Endothelial cell of umbilical vein (primary cell): Measurements from ENCODE around the gene TFIP11. TPM values are rescaled to one million over a fixed set of nuclear protein-coding genes. Genes with fewer than 3 reads are reported as not detected.

ENCODE experiments used
- BruUV-seq: library from RNA; stranded (reverse); fragments of 400-500 nt; replicated peaks from 2 replicates; lab custom pipeline; 2021; lab: Mats Ljungman, UMichigan
- CTCF ChIA-PET: fragments of 300-600, 350-600 bp; sonication (Branson Sonifier 250); formaldehyde crosslinking; loops from one replicate; lab custom pipeline; 2021; ENCODE audit warnings: antibody characterized with exemption, inconsistent platforms; lab: Charles Lee
- POLR2A ChIA-PET: fragments of 300-600, 350-600 bp; sonication (Branson Sonifier 250); formaldehyde crosslinking; loops from one replicate; lab custom pipeline; 2021; ENCODE audit warnings: antibody characterized with exemption, inconsistent platforms; lab: Charles Lee
- DNase-seq: peaks from one replicate; pipeline ENCODE4 v3.0.0-alpha.2; 2011; ENCODE audit warnings: low read depth, low spot score
- FAIRE-seq: peaks from 2 replicates; lab custom pipeline; 2011; peaks lifted over from hg19 to GRCh38; lab: Jason Lieb, UNC
- H2AFZ ChIP-seq: 2 replicates; pipeline ENCODE4 v1.6.0; 2012; ENCODE audit warnings: low read depth, low read length, control low read depth, inconsistent platforms
- H3K27ac ChIP-seq: 2 replicates; pipeline ENCODE4 v1.5.1; 2011; ENCODE audit warnings: low read depth, mild to moderate bottlenecking, control low read depth, low read length, moderate library complexity; ENCODE audit not compliant: insufficient read depth
- H3K27me3 ChIP-seq, 2 experiments: 2 replicates each; pipeline versions ENCODE4 v1.6.0 to v1.6.1; 2011; ENCODE audit warnings: low read length in 2 of 2, mixed read lengths in 1 of 2; ENCODE audit not compliant: control insufficient read depth in 2 of 2, insufficient read depth in 2 of 2
- H3K36me3 ChIP-seq, 2 experiments: 2 replicates in 1 of 2; 3 replicates in 1 of 2; pipeline ENCODE4 v1.5.1; 2011; ENCODE audit warnings: low read length in 2 of 2, mild to moderate bottlenecking in 1 of 2, moderate library complexity in 1 of 2; ENCODE audit not compliant: control insufficient read depth in 2 of 2, insufficient read depth in 2 of 2; ENCODE audit errors: extremely low read depth in 1 of 2
- H3K4me1 ChIP-seq: 3 replicates; pipeline ENCODE4 v1.5.1; 2011; ENCODE audit warnings: mild to moderate bottlenecking, low read length; ENCODE audit not compliant: control insufficient read depth, insufficient read depth; ENCODE audit errors: extremely low read depth
- H3K4me2 ChIP-seq: 2 replicates; pipeline ENCODE4 v1.6.1; 2011; ENCODE audit warnings: low read length, control low read depth, mixed read lengths; ENCODE audit not compliant: insufficient read depth
- H3K4me3 ChIP-seq, 3 experiments: fragments of 200-600 bp in 1 of 3; sonication (generic), shearing (Covaris generic) in 1 of 3; replicated peaks in 1 of 3; 2 replicates each; pipeline ENCODE4 v1.5.1; 2011 to 2016; ENCODE audit warnings: control low read depth in 3 of 3, low read length in 3 of 3, mild to moderate bottlenecking in 2 of 3, inconsistent platforms in 1 of 3, low read depth in 1 of 3, moderate library complexity in 1 of 3; ENCODE audit not compliant: insufficient read depth in 1 of 3
- H3K79me2 ChIP-seq: 2 replicates; pipeline ENCODE4 v1.6.0; 2012; ENCODE audit warnings: low read length, inconsistent platforms; ENCODE audit not compliant: control insufficient read depth, insufficient read depth
- H3K9ac ChIP-seq: replicated peaks from 2 replicates; pipeline ENCODE3; 2011; ENCODE audit warnings: low read length, control low read depth; ENCODE audit not compliant: insufficient read depth; ENCODE audit errors: extremely low read depth
- H3K9me1 ChIP-seq: replicated peaks from 3 replicates; pipeline ENCODE4 v1.6.0; 2011; ENCODE audit warnings: mild to moderate bottlenecking, low read length; ENCODE audit not compliant: control insufficient read depth, insufficient read depth; ENCODE audit errors: extremely low read depth
- H3K9me3 ChIP-seq: replicated peaks from 2 replicates; pipeline ENCODE4 v1.5.1; 2012; ENCODE audit warnings: low read length, inconsistent platforms; ENCODE audit not compliant: control insufficient read depth, insufficient read depth
- H4K20me1 ChIP-seq: replicated peaks from 2 replicates; pipeline ENCODE3; 2011; ENCODE audit warnings: mild to moderate bottlenecking, low read length; ENCODE audit not compliant: control insufficient read depth, insufficient read depth; ENCODE audit errors: extremely low read depth
- CTCF ChIP-seq, 2 donors: IDR thresholded peaks; 1 replicate in 1 of 2; 2 replicates in 1 of 2; pipeline ENCODE4 v1.5.1; 2011; ENCODE audit warnings: low read length in 2 of 2, mild to moderate bottlenecking in 2 of 2, moderate library complexity in 2 of 2, control low read depth in 1 of 2, inconsistent platforms in 1 of 2, low read depth in 1 of 2; ENCODE audit not compliant: insufficient read depth in 1 of 2; ENCODE audit errors: extremely low read depth in 1 of 2
- EZH2 ChIP-seq: IDR thresholded peaks from 2 replicates; pipeline ENCODE4 v1.6.1; 2012; ENCODE audit warnings: borderline replicate concordance, low read depth, mild to moderate bottlenecking, moderate library complexity, low read length, inconsistent platforms; ENCODE audit not compliant: severe bottlenecking
- FOS ChIP-seq: IDR thresholded peaks from 2 replicates; pipeline ENCODE4 v1.6.1; 2011; ENCODE audit warnings: mild to moderate bottlenecking, low read length, moderate library complexity, borderline replicate concordance; ENCODE audit not compliant: insufficient read depth
- GATA2 ChIP-seq: IDR thresholded peaks from 2 replicates; pipeline ENCODE4 v1.7.0; 2011; ENCODE audit warnings: low read depth, mild to moderate bottlenecking, moderate library complexity, mixed read lengths, low read length; ENCODE audit not compliant: insufficient read length, insufficient read depth
- JUN ChIP-seq: IDR thresholded peaks from 2 replicates; pipeline ENCODE4 v1.6.1; 2011; ENCODE audit warnings: borderline replicate concordance, low read depth; ENCODE audit not compliant: insufficient read length, insufficient read depth
- MAX ChIP-seq: IDR thresholded peaks from 2 replicates; pipeline ENCODE4 v1.6.1; 2011; ENCODE audit not compliant: insufficient read depth, insufficient read length
- MYC ChIP-seq: IDR thresholded peaks from one replicate; pipeline ENCODE4 v1.6.1; 2011; ENCODE audit warnings: mild to moderate bottlenecking, low read depth, low read length
- POLR2A ChIP-seq: IDR thresholded peaks from 2 replicates; pipeline ENCODE4 v1.6.1; 2012; ENCODE audit warnings: low read depth, mild to moderate bottlenecking, control low read depth, low read length
- POLR2AphosphoS5 ChIP-seq: IDR thresholded peaks from 2 replicates; pipeline ENCODE4 v1.6.1; 2012; ENCODE audit warnings: low read depth, mild to moderate bottlenecking, control low read depth, low read length, moderate library complexity; ENCODE audit not compliant: insufficient read depth
- dilution Hi-C: fragments of 300-500 bp; cut with MboI; formaldehyde crosslinking; loops from one replicate; pipeline ENCODE4 v1.15.0; 2019; ENCODE audit warnings: low sequenced_read_pairs; ENCODE audit not compliant: extremely low pct_ligation_motif_present
- intact Hi-C: fragments of 100-400 bp; cut with micrococcal nuclease; formaldehyde crosslinking; loops from one replicate; pipeline ENCODE4 v1.10.0; 2022
- polyA plus RNA-seq, 4 experiments: library from polyadenylated mRNA; depleted of rRNA in 3 of 4; stranded (reverse) in 3 of 4; unstranded in 1 of 4; fragments of >200 nt; gene quantifications; 2 replicates each; pipeline versions ENCODE4 v1.2.1 to v1.2.3, GENCODE V29; 2011 to 2012; ENCODE audit warnings: missing spikeins in 1 of 4
- total RNA-seq: library from RNA; stranded (reverse); gene quantifications from 2 replicates; pipeline ENCODE4 v1.2.3, GENCODE V29; 2021

TFIP11 gene
- total and polyA plus RNA-seq, 2 donors (not counting 3 experiments of a cell fraction or from before 2014, with no cell fraction given): 35.7 to 54.9 TPM

- TF ChIP-seq JUN: no peak
- no peak for TF ChIP-seq CTCF (IDR thresholded peaks at IDR 0.05; ENCODE audit: extremely low read depth in 1 of 2, insufficient read depth in 1 of 2, low read depth in 1 of 2, low read length in 2 of 2)
- TF ChIP-seq GATA2: no peak
- TF ChIP-seq FOS: no peak
- TF ChIP-seq POLR2A: no peak
- TF ChIP-seq POLR2AphosphoS5: no peak
- no peak for TF ChIP-seq EZH2
- TF ChIP-seq MYC: no peak
- TF ChIP-seq MAX: no peak
- POLR2A ChIA-PET: no interaction called here
- DNase-seq (no peak), FAIRE-seq (no peak)
- intact Hi-C loops (loop anchor here (5.0 kb wide), 1 partner anchor 35 kb away; the partner anchor contains the start of gene ASPHD2), dilution Hi-C loops (no loop called here)
- Histone ChIP-seq H4K20me1 (no peaks in the 10 kb centered on the region), H3K27me3 (no peaks in the 10 kb centered on the region), H3K9ac (no peak overlapping the region), H3K79me2 (no peaks in the 10 kb centered on the region), H3K4me3 (no peak overlapping the region), H3K36me3 (peaks cover 13 to 33% of the 10 kb centered on the region in 2 experiments), H3K4me1 (peaks cover 13% of the 10 kb centered on the region), H3K9me3 (no peaks in the 10 kb centered on the region), H3K27ac (no peak overlapping the region), H2AFZ (no peak overlapping the region), H3K4me2 (no peak overlapping the region), H3K9me1 (no peaks in the 10 kb centered on the region)
- CTCF ChIA-PET: interaction anchor here (0.7 to 10.0 kb wide), 15 partner anchors 9 to 203 kb away, joined by 3 to 148 read pairs (median 4); partner anchors contain the start of gene ASPHD2
- no TSS peak for BruUV-seq
Observed at GRCh38 chr22:26462051-26462450, 50.2 kb downstream of the TFIP11 start.
